HCT116 (cell line): Measurements from ENCODE around the gene GEN1.

Source experiments
- POLR2A ChIP-seq: IDR thresholded peaks from 2 replicates; pipeline ENCODE4 v1.7.0; 2011; ENCODE audit warnings: borderline replicate concordance; ENCODE audit not compliant: insufficient read depth, insufficient read length; ENCODE audit errors: extremely low read depth
- ZFX ChIP-seq: fragments of 450-650 bp; IDR thresholded peaks from 2 replicates; pipeline ENCODE4 v1.6.1; 2017

GRCh38 chr2:17791121-17791816, 37.3 kb downstream of the GEN1 start:
- TF ChIP-seq ZFX (no peak), POLR2A (no peak)
